Stimulated activated CD8-positive, alpha-beta memory T cell treated with anti-CD3 and anti-CD28 coated beads, Interleukin-12 subunit alpha, Interleukin-12 subunit beta, amount 100 ng/mL, for 4 hours (primary cell): ENCODE results near the gene SAP30BP.

ENCODE experiments used
- DNase-seq: peaks from one replicate; pipeline ENCODE4 v3.0.0-alpha.2; 2020; ENCODE audit warnings: low read depth

SAP30BP gene

DNA sequence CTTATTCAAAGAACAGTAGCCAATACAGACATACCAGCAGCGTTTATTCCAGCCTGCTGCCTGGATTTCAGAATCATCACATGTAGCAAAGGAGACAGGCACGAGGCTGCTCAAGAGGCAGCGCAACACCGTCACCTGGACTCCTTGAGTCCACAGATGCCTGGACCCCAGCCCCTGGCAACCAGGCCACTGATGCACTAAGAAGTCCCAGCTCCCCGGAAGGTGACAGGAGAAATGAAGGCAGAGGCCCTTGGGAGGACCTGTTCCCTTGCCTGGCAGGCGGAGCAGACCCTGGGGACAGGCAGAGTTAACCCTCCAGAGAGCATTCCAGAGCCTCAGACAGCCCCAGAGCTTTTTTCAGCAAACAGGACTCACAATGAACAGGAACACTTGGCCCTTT lies 17.5 kb upstream of the SAP30BP start:
- no peak for DNase-seq

DNA sequence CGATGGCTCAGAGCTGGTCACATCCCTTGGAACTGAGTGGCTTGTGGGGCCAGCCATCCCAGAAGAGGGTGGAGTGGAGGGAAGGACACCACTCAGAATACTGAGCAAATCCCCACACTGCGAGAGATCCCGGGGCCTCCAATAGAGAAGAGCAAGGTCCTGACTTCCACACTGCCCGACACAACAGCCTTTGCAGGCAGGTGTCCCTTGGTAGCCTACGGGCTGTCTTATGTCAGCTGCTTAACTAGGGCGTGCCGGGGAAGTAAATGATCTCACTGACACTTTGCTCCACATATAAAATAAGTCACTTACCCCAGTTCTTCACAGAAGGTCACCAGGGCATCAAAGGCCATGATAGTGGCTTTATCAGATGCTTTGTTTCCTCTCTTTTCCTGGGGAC lies 16.3 kb upstream of the SAP30BP start:
- no peak for DNase-seq

DNA sequence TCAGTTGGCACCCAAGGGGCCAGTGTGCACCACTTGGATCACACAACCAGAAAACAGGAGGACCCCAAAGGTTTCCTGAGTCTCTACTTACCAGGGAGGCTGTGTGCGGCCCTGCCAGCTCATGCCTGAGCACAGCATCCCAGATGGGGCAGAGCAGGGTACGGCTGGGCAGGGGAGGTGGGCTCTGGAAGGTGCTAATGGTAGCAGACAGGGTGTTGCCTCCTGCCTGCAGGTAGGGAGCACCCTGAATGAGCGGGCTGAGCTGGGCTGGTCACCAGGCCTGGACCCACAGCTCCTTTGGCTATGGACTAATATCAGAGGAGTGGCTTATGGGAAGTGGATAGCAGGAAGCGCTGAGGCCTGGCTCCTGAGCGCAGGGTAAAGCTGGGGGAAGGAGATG lies 14.8 kb upstream of the SAP30BP start:
- DNase-seq: no peak

DNA sequence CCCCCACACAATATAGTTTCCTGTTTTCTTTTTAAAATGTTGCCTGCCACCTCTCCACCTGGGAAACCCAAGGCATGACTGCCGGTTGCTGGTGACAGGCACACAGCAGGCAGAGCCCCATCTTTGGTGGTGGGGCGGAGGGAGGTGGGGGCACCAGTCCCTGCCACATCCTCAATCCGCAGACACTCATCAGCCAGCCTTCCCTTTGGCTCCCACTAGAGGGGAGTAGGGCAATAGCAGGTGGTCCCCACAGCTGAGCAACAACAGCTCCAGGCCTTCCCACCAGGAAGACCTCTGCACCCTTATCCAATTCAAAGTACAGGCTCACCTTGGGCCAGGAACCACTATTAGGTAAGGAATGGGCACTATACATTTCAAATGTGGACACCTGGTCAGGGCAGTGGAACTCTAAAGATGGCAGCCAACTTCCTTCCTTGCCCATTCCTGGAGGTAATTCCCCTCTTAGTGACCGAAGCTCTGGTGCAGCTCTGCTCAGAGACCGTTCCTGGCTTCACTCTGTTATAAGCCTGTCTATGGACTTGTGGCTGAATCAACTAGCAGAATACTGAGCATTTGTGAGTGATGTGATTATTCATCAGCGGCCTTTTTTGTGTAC lies 14.1 kb upstream of the SAP30BP start:
- no peak for DNase-seq

DNA sequence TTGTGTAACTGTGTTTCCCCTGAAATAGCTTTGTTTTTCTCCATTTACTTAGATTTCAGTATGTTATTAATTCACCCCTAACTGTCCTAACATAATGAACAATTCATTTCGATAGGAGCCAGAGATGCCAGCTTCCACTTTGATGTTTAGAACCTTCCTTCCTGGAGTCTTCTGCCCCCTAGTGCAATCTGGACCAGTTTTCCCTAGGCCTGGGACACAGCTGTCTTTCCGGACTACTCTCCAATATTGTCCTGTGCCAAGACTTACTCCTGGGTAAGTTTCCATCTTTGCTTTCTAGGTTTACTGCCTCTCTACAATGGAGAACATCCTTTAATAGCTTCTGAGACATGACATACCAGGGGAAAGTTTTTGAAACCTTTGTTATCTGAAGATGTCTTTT lies 13.0 kb upstream of the SAP30BP start:
- DNase-seq: no peak

DNA sequence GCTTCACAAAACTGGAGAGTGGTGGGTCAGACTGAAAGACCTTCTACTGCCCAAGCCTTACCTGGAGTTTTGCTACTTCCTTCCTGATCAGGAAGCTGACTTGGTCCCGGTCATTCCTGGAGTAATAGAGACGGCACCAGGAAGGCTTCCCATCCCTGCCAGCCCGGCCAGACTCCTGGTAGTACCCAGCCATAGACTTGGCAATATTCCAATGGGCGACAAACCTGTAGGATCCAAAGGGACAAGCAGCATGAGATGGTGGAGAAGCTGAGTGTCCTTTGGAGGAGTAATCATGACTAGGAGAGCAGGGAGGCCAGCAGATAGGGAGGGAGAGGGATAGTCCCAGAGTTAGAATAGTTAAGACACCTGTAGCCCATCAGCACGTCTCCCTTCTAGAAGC lies 8.9 kb upstream of the SAP30BP start:
- no peak for DNase-seq

DNA sequence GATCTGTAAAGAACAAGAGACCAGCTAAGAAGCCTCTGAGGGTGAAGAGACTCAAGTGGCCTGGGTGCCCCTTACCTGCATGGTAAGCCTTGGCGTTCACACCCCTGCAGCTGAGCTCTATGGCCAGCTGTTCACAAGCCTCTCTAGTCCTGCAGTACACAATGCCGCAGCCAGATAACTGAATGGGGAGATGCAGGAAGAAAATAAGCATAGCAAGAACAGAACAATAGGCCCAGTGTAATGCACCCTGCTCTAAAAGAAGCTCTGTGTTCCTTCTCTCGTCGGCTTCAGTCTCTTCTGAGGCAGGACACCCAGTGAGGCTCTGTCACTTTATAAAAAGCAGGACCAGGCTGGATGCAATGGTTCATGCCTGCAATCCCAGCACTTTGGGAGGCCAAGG lies 5.6 kb upstream of the SAP30BP start:
- no peak for DNase-seq

DNA sequence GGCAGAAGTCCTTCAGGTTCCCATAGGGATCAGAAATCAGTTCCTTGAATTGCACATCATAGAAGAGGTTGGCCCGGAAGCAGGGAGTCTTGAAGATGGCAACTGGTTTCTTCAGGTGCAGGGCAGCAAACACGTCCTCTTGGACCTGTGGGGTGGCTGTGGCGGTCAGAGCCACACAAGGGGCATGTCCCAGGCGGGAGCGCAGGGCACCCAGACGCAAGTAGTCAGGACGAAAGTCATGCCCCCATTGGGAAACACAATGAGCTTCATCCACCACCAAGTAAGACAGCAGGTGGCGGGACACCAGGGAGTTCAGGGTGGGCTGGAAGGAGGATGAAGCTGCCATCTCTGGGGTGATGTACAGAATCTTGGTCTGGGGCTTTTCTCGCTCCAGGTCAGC lies 4.6 kb upstream of the SAP30BP start:
- no peak for DNase-seq

DNA sequence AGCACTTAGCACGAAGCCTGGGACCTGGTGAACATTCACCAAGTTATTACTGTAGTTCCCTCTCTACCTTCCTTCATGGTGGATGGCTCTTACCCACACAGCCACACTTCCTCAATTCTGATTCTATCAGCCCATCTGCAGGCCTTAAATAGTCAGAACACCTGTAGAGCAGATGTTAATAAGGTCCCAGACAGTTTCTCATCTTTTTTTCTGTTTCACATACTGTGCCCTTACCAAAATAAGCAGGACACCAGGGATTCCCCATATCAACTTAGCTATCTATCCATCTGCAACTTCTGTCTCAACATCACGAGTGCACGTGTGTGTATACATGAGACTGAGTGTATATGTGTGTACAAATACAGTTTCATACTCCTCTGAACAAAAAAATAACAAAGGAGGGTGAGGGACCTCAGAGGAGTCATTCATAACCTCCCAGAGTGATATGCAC lies 3.0 kb upstream of the SAP30BP start:
- no peak for DNase-seq

DNA sequence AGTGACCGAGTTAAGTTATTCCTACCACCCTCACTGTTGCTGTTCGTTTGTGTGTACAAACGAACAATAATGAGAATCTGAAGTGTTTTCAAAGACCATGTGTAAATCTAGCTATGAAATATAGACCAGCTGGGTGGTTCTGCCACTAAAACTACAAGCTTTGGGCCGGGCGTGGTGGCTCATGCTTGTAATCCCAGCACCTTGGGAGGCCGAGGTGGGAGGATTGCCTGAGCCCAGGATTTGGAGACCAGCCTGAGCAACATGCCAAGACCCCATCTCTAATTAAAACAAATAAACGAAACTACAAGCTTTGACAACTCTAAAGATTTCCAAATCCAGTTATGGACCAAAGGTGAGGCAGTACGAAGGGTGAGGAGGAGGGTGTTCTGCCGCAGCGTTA lies 1.2 kb upstream of the SAP30BP start:
- DNase-seq: no peak

DNA sequence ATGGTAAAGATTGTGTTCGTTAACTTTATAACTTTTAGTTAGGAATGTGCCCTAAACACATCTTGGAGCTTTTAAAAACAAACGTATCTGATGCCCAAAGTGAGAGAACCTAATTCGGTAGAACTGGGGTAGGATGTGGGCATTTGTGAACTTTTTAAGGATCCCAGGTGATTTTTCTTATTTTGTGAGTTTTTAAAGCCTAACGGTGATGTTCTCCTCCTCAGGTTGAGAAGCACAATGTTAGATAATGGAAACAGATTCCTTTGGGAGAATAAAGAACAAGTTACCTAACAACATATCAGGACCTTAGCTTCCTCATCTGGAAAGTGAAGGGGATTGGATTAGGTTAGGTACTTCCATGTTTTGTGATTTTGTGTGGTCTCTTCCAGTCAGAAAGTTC lies 687 bp downstream of the SAP30BP start:
- DNase-seq: no peak

DNA sequence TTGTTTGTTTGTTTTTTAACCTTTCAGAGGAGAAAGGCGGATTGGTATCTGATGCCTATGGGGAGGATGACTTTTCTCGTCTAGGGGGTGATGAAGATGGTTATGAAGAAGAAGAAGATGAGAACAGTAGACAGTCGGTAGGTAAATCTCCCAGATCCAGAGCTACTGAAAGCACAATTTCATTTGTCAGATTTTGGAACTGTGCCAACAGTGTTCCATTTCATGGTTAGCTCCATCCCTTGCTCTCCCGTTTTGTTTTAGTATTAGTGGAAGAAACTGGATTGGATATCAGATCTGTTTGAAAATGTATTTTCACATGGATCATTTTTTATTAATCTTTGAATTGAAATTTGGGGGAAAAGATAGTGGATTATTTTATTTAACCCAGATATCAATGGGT lies 1.4 kb downstream of the SAP30BP start:
- no peak for DNase-seq

DNA sequence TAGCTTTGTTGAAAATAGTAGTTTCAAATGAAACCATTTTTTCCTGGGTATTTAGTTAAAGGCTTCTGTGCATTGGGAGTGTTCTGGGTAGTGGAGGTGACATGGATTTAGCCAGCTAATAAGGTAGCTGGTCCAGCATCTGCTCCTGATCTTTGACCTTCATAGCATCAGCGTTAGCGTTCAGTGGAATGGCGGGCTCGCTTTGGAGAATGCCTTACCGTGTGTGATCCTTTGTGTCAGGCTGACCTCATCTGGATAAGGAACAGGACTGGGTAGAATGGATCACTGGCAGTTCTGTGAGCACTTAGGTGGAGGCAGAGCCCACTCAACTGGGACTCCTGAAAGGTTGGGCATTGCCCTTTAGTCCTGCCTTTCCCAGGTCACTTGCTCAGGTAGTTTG lies 3.7 kb downstream of the SAP30BP start:
- DNase-seq: no peak

DNA sequence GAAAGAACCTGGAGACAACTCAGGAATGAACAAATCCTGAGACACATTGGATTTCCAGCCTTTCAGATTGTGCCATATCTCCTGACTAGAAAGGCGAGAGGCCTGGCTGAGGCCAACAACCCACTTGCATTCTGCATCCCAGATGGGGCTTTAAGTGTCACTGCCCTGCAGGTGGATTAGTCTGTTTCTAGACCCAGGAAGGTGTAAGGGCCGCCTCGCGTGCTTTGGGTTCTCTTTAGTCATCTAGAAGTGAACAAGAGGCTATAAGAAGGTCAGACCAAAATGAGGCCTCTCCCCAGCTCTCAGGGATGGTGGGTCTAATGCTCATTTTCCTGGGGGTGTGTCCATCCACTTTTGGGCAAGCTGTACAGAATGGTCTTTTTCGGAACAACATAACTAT lies 4.9 kb downstream of the SAP30BP start:
- DNase-seq: no peak

DNA sequence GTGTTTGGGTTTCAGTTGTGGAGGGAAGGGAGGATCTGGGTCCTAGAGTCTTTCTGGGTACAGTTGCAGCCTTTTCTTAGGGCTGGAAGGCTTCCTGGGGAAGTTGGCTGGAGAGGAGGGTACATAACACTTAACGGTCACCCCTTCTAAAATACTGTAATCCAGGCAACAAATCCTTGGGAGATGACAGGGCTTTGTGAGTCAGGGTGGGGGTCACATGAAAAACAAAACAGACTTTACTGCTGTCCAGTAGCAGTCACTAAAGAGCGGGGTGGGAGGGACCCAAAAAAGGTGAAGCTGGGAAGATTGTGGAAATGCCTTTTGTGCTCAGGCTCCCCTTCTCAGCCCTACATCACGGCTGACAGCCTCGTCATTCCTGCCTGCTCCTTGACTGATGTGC lies 6.3 kb downstream of the SAP30BP start:
- no peak for DNase-seq

DNA sequence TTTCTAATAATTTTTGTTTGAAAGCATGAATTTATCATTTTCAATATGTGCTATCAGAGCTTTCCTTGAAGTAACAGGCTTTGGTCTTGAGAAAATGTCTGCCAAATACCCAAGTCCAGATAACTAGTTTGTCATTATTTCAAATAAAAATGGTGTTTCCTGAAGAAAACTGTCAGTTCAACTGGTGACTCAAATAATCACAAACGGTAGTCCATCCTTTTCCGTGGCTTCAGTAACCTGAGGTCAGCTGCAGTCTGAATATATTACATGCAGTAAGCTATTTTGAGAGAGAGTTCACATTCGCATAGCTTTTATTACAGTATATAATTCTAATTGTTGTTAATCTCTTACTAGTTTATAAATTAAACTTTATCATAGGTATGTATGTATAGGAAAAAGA lies 9.3 kb downstream of the SAP30BP start:
- no peak for DNase-seq

DNA sequence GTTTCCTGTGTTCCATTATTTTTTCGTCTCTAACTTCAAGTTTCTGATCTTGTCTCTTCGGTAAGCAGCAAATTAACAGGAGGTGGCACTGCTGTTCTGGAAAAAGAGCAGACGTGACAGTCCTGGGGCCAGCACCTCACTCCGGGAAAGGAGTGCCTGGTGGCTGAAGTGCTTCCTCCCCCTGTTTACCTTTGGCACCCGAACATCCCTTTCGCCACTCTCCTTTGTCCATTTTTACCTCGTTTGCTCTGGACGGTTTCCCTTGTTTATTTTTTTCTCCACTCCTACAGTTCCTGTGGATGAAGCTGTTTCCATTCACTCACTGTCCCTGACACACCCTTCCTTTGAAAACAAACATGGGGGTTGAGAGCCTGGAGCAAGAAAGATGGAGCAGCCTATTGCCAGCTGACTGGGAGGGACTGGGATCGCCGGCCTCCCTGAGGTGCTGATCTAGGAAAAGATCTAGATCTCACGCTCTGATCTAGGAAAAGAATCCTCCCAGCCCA lies 12.6 kb downstream of the SAP30BP start:
- no peak for DNase-seq

DNA sequence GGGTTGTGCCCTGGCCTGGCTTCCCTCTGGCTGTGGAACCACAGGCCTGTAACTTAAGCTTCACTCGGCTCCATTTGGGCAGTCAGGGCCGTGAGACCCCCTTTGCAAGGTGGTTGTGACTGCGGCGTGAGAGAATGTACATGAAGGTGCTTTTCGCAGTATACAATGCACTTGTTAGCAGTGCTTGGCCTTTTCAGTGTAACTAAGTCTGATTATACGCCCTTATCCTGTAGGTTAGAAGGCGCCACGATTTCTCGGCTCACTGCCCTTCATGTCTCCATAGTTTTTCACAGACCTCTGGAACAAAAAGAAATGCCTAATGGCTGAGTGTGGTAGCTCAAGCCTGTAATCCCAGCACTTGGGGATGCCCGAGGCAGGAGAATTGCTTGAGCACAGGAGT lies 13.3 kb downstream of the SAP30BP start:
- no peak for DNase-seq

DNA sequence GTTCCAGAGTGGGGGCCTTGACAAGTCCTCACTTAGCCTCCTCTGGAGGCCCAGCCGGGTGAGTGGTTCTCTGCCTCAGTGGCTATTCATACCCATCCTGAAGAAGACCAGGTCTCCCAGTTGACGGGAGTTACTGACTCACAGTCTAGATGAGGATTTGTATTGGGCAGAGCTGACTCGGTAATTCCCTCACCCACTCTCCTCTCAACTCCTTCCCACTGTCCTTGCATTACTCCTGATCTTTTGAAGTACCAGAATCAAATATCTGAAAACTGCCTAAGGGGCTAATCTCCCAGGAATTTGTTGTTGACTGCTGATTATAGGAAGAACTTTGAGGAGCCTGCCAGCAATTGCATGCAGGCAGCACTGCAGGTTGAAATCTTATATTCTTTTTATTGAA lies 14.2 kb downstream of the SAP30BP start:
- no peak for DNase-seq

DNA sequence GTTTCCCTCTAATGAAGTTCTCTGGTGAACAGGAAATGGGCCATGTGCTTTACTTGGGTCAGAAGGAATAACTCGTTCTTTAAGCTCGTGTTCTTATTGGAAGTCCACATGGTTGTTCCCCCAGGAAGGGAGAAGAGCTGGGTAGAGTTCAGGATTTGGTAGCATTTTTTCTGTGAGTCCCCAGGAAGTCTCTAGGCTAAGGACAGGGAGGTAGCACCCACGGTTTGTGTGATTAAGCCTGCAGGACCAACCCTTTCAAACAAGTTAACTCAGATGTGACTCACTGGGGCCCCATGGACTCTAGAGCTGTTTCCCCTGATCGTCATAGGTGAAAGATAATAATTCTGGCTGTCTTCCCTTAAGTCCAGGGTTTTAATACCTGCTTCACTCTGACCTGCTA lies 16.4 kb downstream of the SAP30BP start:
- no peak for DNase-seq

DNA sequence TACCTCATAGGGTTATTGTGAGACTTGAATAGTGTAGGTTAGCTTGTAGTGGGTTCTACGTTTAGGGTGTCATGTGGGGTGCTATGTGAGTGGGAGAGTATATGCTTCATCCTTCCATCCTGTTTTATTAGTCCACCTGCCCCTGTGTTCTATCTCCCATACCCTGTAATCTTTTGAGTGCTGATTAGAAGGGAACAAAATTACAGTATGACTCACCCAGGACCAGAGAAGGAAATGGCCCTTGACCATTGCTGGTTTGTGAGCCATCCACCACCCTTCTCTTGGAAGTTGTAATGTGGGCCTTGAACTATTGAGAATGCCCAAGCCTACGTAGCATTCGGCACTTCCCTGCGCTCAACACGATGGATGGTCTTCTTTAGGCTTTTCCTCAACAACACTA lies 17.1 kb downstream of the SAP30BP start:
- DNase-seq: no peak

DNA sequence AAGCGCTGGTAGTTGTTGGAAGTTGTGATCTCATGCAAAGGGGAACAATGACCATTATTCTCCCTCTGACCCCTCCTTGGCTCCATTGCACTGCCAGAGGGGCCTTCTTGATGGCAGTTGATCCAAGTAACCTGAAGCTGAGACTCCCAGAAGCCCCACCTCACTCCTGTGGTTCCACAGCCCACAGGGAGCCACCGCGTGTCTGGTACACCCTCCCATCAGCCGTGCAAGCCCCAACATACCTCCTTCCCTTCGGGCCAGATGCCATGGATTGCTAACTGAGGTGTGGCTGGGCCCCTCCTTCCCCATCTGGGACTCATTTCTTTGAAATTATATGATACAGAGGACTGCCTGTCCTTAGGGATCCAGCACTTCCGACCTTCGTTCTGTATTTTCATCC lies 17.8 kb downstream of the SAP30BP start:
- no peak for DNase-seq

DNA sequence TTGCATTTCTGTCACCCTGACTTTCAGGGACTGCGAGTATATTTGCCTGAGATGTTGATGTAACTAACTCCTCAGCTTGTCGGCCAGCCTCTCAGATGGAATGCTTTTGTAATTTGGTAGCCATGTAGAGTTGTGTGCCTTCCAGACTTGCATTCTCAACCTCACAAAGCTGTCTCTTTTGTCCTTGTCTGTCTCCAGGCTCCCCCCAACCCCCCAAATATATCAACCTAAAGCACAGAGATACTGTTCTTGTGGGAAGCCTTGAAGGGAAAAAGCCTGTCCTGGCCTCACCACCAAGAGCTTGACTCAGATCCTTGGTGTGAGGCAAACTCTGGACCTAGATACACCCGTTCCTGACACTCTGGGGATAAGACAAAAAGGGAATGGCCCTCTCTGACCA lies 18.4 kb downstream of the SAP30BP start:
- no peak for DNase-seq

DNA sequence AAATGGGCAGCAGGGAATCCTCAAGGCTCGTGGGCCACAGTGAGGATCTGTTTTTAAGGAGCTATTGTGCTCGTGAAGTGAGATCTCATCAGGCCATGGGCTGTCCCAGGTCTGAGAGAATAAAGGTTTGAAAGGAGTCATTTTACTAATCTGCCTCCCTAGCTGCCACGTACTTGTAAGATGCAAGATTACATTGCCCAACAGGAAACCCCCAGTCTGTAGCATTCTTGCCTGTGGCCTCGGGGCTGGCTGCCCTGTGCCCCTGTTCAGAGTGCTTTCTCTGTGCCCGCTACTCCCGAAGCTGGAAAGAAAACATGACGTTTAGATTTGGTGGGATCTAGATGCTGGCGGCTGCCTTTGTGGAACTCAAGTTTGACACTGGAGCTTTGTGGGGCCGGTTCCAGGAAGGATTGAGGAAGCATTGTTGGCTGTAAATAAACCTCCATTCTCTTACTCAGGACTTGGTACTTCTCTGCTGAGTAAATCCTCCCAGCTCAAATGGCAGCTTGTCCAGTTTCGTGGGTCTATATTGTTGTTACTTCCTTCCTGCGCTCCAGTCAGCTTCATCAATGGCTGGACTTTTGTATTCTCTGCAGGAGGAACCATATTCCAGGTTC lies 21.2 kb downstream of the SAP30BP start:
- no peak for DNase-seq
